HG03520 (cell line): ENCODE measurements around the gene RSPH1.

Experiments used
- ATAC-seq: cut with Tn5 transposase; IDR thresholded peaks from one replicate; pipeline ENCODE4 v1.9.1; 2021; ENCODE audit warnings: mild to moderate bottlenecking, moderate library complexity; ENCODE audit not compliant: unreplicated experiment

Gene RSPH1

GRCh38 chr21:42467140-42467983, 28.7 kb downstream of the RSPH1 start:
- ATAC-seq = no peak

- ATAC-seq = no peak
Observed at GRCh38 chr21:42466700-42467099, 29.3 kb downstream of the RSPH1 start.

DNA sequence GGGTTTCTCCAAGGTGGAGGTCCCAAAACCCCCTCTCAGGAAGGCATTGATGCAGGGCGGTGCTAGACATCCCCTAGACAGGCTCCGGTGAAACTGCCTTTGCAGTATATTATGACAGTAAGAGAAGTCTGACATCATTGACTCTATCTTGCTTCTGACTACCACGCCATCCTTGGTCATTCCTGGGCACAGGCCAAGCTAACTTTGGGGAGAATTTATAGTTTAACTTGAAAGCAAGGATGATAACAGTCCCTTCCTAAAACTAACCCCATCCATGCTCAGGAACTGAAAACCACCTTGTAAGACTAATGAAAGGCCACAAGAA, 30.3 kb downstream of the RSPH1 start:
- ATAC-seq = no peak

DNA sequence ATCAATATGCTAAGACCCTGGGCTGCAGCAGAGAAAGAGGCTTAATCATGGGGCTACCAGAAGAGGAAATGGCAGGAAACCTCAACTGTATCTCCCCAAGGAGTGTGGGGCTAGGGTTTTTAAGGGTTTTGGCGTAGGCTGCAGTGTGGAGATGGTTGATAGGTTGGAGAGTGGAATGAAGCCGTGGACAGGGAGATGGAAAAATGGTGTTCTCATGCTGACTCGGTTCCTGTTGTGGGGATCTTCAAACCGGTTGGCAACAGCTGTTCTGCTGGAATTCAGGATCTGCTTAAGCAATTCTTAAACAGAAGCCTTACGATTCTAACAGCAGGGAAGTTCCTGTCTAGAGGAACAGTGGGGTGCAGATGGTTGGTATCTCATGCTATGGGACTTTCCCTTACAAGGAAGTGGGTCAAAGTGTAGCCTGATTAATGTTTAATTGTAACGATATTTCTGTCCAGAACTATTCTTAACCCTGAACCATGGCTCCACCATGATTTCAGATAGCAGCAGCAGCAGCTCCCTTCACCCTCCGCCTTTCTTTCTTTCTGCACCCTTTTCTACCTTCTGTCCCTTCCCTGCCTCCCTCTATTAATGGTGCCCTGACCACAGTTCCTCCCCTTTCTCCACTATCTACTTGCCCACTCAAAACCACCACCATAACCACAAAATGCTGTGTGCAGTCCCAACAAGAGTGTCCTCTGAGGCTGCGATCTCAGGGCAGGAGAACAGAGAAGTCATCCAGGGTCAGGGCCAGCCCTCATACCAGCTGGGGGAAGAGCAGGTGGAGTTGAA, 30.8 kb downstream of the RSPH1 start:
- no peak for ATAC-seq

DNA sequence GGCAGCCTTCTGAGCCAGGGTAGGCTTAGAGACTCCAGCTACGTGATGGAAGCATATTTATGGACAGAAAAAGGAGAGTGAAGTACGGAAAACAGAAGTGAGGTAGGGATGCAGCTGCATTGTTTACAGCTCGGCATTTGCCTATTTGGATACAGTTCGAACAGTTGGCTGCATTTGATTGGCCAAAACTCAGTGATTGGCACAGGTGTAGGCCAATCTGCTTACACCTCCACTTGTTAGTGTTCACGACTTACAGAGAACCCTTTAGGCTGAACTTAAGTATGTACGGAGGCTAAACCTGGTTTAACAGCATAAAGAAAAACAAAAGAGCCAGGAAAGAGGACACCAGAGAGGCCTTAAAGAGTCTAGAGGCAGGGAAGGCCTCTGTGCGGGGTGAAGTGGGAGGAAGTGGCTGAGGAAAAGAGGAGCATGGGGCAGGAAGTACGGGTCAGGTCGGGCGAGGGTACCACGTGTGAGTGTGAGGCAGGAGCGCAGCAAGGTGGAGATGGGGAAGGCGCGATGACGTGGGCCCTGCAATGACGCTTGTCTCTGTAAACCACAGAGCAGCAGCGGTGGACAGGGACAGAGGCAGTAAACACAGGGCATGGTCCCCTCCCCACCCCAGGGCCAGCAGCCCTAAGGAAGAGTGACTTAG, 32.0 kb downstream of the RSPH1 start:
- no peak for ATAC-seq

DNA sequence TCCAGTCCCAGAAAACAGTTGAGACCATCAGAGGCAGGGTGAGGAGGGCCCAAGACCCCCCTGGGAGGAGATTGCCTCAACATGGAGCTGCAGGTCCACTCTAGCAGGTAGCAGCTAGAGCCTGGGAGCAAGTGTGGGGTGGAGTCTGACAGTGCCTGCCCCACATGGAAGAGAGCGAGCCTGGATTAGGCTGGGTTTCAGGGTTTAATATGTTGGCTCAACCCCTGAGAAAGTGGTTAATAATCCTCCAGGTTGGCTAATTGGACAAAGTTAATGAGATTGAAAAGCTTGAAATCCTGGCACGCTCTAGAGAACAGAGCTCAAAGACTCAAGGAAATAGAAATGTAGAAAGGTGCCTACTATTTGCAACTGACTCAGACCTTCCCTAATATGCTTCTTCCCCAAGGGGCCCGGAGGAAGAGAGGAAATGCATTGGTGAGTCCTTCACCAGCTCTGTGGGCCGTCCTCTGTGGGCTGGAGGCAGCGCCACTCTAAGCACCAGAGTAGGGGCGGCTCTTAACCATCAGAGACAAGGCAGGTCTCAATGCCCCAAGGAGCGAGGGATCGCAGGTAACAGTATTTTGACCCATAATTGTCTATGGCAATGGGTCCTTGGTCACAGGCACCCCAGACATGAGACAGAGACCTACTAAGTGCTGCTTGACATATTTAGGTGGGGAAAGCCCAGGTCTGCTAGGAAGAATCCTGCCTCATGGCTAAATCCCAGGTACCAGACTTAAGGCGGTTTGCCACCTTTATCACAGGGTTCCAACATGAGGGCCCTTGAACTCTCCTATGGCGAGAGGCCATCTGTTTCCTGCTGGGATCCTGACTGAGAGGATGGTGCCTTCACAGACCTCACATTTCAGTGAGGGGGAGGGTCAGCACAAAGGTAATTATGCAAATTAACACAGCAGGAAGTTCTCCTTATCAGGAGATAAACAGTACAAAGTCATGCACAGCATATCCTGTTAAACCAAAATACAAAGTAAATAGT, 33.8 kb downstream of the RSPH1 start:
- ATAC-seq = no peak

GRCh38 chr21:42461185-42461520, 34.9 kb downstream of the RSPH1 start:
- ATAC-seq = no peak

- ATAC-seq = peak; percentile 64
Observed at GRCh38 chr21:42460391-42461184, 35.4 kb downstream of the RSPH1 start.

- no peak for ATAC-seq
Observed at GRCh38 chr21:42459546-42460215, 36.3 kb downstream of the RSPH1 start.

GRCh38 chr21:42459082-42459460, 37.0 kb downstream of the RSPH1 start:
- ATAC-seq = no peak

DNA sequence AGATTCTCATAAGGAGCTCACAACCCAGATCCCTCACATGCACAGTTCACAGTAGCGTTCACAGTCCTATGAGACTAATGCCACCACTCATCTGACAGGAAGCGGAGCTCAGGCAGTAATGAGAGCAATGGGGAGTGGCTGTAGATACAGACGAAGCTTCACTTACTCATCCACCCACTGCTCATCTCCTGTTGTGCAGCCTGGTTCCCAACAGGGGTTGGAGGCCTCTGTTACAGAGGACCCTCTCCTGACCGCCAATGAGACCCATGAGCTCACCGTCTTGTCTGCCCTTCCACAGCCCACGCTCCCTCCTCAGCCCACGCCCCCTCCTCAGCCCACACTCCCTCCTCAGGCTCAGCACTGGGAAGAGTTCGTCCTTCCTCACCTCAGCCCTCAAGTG, 39.6 kb downstream of the RSPH1 start:
- no peak for ATAC-seq

- no peak for ATAC-seq
Observed at GRCh38 chr21:42455754-42456440, 40.1 kb downstream of the RSPH1 start.

- ATAC-seq = no peak
Observed at GRCh38 chr21:42455196-42455595, 40.8 kb downstream of the RSPH1 start.

GRCh38 chr21:42454786-42455185, 41.2 kb downstream of the RSPH1 start:
- ATAC-seq = no peak

- no peak for ATAC-seq
Observed at GRCh38 chr21:42453986-42454570, 41.9 kb downstream of the RSPH1 start.

DNA sequence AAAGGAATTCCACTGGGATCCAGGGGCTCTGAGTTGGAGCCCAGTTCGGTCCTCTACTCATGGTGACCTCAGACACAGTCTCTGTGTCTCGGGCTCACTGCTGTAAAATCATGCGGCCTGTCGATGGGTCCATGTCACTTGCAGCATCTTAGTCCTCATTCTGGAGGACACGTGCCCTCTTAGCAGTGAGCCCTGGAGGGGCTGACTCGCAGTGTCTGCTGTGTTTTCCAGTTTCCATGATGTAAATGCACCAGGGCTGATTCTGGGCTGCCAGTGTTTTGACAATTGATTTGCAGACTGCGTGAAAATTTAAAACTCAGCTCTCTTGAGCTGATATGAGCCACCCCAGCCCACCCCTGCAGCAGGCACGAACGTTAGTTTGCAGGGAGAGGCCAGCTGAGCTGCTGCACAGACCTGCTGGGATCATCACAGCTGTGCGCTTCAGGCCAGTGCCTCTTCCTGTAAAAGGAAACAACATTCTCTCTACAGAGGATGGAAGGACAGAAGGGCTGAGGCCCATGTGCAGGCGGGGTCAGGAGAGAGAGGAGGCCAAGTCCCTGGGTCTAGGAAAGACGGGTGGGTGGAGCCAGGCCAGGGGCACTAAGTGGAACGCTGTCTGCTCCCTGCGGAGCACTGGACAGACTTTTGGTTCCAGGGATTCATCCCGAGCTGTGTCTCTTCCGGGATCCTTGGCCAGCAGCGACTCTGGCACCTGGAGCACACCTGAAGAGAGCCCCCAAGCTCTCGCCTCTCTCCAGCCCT, 42.6 kb downstream of the RSPH1 start:
- no peak for ATAC-seq

DNA sequence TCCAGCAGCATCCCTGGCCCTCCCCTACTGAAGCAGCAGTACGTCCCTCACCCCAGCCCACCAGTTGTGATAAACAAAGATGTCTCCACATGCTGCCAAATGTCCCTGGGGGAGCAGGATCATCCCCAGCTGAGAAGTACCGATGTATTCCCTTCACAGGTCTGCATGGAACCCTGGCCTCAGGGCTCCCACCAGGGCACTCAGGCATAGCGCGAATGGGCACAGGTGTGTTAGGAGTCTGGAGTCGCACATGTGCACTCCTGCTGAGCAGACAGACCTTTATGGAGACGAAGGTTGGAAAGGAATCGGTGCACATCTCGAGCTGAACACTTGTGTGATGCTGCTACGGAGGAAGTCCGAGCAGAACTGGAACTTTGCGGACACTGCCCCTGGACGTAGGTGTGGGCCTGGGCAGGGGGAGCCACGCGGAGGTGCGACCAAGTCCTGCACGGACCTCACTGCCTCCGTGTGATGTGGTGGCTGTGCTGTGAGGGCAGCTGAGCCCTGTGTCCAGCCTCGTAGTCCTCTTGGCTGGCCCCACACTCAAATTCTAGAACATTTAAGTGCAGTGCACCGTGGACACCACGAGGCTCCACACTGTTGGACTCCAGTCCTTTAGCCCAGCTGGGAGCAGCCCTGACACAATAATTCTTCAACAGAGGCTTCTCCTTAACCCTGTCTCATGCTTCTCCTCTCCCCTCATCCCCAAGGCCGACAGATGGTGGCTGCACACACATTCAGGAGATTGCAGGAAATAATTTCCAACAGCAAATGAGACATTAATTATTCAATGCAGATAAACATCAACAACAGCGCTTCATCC, 43.4 kb downstream of the RSPH1 start:
- no peak for ATAC-seq
